22Rv1 (cell line): ENCODE measurements around the gene EEF2.
A peak's percentile ranks its signal among the peaks of the same experiment; 100 is the strongest.

Source experiments
- CTCF ChIP-seq: fragments of 450-650 bp; IDR thresholded peaks from 2 replicates; pipeline ENCODE4 v1.5.1; 2017; ENCODE audit warnings: mild to moderate bottlenecking
- ZFX ChIP-seq: fragments of 450-650 bp; IDR thresholded peaks from 2 replicates; pipeline ENCODE4 v1.6.1; 2017; ENCODE audit warnings: antibody characterized with exemption, borderline replicate concordance

GRCh38 chr19:3987619-3988371, 2.5 kb upstream of the EEF2 start:
- TF ChIP-seq CTCF (peak; percentile 94), ZFX (no peak)
